Neural cell (in vitro differentiated cells): ENCODE results near the gene TMEM50B. TPM values are rescaled to one million over a fixed set of nuclear protein-coding genes. Genes with fewer than 3 reads are reported as not detected.

Experiments
- H2AFZ ChIP-seq: fragments of 200-600, 300-800 bp; sonication (generic), shearing (Covaris generic); 2 replicates; pipeline ENCODE4 v1.6.0; 2014; ENCODE audit warnings: low read depth, mild to moderate bottlenecking, antibody characterized with exemption, low read length, moderate library complexity
- H3F3A ChIP-seq: fragments of 200-600 bp; shearing (Covaris generic); 2 replicates; pipeline ENCODE4 v1.6.1; 2016; ENCODE audit warnings: mild to moderate bottlenecking, moderate library complexity, mixed read lengths, antibody characterized with exemption, low read length; ENCODE audit not compliant: insufficient read depth, poor library complexity, severe bottlenecking
- H3K27ac ChIP-seq: fragments of 200-600, 300-800 bp; sonication (generic), shearing (Covaris generic); 2 replicates; pipeline ENCODE4 v1.5.1; 2014; ENCODE audit warnings: mild to moderate bottlenecking, low read length, moderate library complexity
- H3K27me3 ChIP-seq: fragments of 300-800, 200-600 bp; sonication (generic), shearing (Covaris generic); 2 replicates; pipeline ENCODE4 v1.6.0; 2014; ENCODE audit warnings: mild to moderate bottlenecking, low read depth, low read length, moderate library complexity; ENCODE audit not compliant: insufficient read depth
- H3K36me3 ChIP-seq: fragments of 300-800, 200-600 bp; sonication (generic), shearing (Covaris generic); 2 replicates; pipeline ENCODE4 v1.5.1; 2014; ENCODE audit warnings: mild to moderate bottlenecking, antibody characterized with exemption, low read length, moderate library complexity; ENCODE audit not compliant: insufficient read depth
- H3K4me2 ChIP-seq: fragments of 300-800, 200-600 bp; sonication (generic), shearing (Covaris generic); 2 replicates; pipeline ENCODE4 v1.6.0; 2014; ENCODE audit warnings: mild to moderate bottlenecking, low read length
- H3K4me3 ChIP-seq: fragments of 300-800, 200-600 bp; sonication (generic), shearing (Covaris generic); 2 replicates; pipeline ENCODE4 v1.5.1; 2014; ENCODE audit warnings: mild to moderate bottlenecking, low read length, moderate library complexity
- H3K79me2 ChIP-seq: fragments of 200-600 bp; shearing (Covaris generic); replicated peaks from 2 replicates; pipeline ENCODE4 v1.6.0; 2014; ENCODE audit warnings: mild to moderate bottlenecking, low read length, moderate library complexity; ENCODE audit not compliant: insufficient read depth
- H3K9ac ChIP-seq: fragments of 300-800, 200-600 bp; sonication (generic), shearing (Covaris generic); 2 replicates; pipeline ENCODE4 v1.6.1; 2016; ENCODE audit warnings: mild to moderate bottlenecking, low read length, mixed read lengths
- H3K9me2 ChIP-seq: fragments of 200-600 bp; shearing (Covaris generic); 2 replicates; pipeline ENCODE4 v1.6.1; 2016; ENCODE audit warnings: mild to moderate bottlenecking, low read length, mixed read lengths; ENCODE audit not compliant: insufficient read depth
- H3K9me3 ChIP-seq: fragments of 200-600, 300-800 bp; sonication (generic), shearing (Covaris generic); 2 replicates; pipeline ENCODE4 v1.6.1; 2016; ENCODE audit warnings: mild to moderate bottlenecking, mixed run types, low read length, moderate library complexity, mixed read lengths
- H4K20me1 ChIP-seq: fragments of 200-600 bp; shearing (Covaris generic); 2 replicates; pipeline ENCODE4 v1.6.1; 2016; ENCODE audit warnings: mild to moderate bottlenecking, mixed run types; ENCODE audit not compliant: insufficient read depth
- EP300 ChIP-seq: fragments of 450-650 bp; conservative IDR thresholded peaks from 2 replicates; pipeline ENCODE4 v1.6.1; 2014; ENCODE audit warnings: antibody characterized with exemption, mild to moderate bottlenecking, moderate library complexity; ENCODE audit not compliant: poor library complexity, severe bottlenecking
- EZH2 ChIP-seq: fragments of 200-600, 300-800 bp; shearing (Covaris generic), sonication (generic); IDR thresholded peaks from 2 replicates; pipeline ENCODE4 v1.6.1; 2014; ENCODE audit warnings: antibody characterized with exemption, low read length, borderline replicate concordance, mild to moderate bottlenecking; ENCODE audit not compliant: insufficient read depth, poor library complexity, severe bottlenecking
- MXI1 ChIP-seq: fragments of 450-650 bp; conservative IDR thresholded peaks from 2 replicates; pipeline ENCODE4 v1.6.1; 2014; ENCODE audit warnings: antibody characterized with exemption, mild to moderate bottlenecking; ENCODE audit not compliant: poor library complexity, severe bottlenecking
- POLR2AphosphoS5 ChIP-seq: IDR thresholded peaks from 2 replicates; pipeline ENCODE4 v1.6.1; 2012
- RAD21 ChIP-seq: fragments of 450-650 bp; conservative IDR thresholded peaks from 2 replicates; pipeline ENCODE4 v1.6.1; 2014; ENCODE audit warnings: antibody characterized with exemption, mild to moderate bottlenecking, moderate library complexity
- REST ChIP-seq: IDR thresholded peaks from 2 replicates; pipeline ENCODE4 v1.6.1; 2012; ENCODE audit warnings: borderline replicate concordance
- SMC3 ChIP-seq: fragments of 450-650 bp; conservative IDR thresholded peaks from 2 replicates; pipeline ENCODE4 v1.6.1; 2014; ENCODE audit warnings: antibody characterized with exemption, mild to moderate bottlenecking, moderate library complexity; ENCODE audit not compliant: poor library complexity
- TAF1 ChIP-seq: IDR thresholded peaks from 2 replicates; pipeline ENCODE4 v1.6.1; 2012; ENCODE audit warnings: low read depth
- polyA plus RNA-seq: library from polyadenylated mRNA; depleted of rRNA; stranded (reverse); fragments of >200 nt; gene quantifications from 2 replicates; pipeline ENCODE4 v1.2.3, GENCODE V29; 2014
- TF ChIP-seq, protein P1 (sequence below): fragments of 450-650 bp; IDR thresholded peaks from 2 replicates; pipeline ENCODE4 v1.5.1; 2014; ENCODE audit warnings: antibody characterized with exemption, mild to moderate bottlenecking, moderate library complexity; ENCODE audit not compliant: poor library complexity, severe bottlenecking

TMEM50B gene
- polyA plus RNA-seq, 1 donor from 2014 or later: 69.4 TPM

DNA sequence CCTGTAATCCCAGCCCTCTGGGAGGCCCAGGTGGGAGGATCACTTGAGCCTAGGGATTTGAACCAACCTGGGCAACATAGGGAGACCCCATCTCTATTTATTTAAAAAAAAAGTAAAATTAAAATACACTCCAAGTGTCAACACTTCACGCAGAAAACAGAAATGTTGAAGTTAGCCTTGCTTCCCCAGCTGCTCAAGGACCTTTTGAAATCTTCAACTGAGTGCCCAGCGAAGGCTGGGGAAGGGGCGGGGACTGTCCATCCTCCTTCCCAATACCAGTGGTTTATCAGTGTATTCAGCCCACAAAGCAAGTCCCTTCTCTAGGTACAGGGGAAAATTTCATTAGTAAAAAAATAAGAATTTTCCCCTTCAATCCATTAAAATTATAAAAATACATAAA is 14.0 kb upstream of the TMEM50B start:
- H3F3A ChIP-seq: no peaks in the 10 kb centered on the region
- H3K36me3 ChIP-seq: no peaks in the 10 kb centered on the region
- H3K9me3 ChIP-seq: no peaks in the 10 kb centered on the region
- no peak overlapping the region for H3K27ac ChIP-seq
- H3K4me2 ChIP-seq: no peak overlapping the region
- no peaks in the 10 kb centered on the region for H3K27me3 ChIP-seq
- H2AFZ ChIP-seq: no peak overlapping the region
- TF ChIP-seq SMC3 (no peak), POLR2AphosphoS5 (no peak), MXI1 (no peak), EP300 (no peak), TAF1 (no peak), EZH2 (no peak), REST (no peak), RAD21 (no peak)
- TF ChIP-seq, protein P1, sequence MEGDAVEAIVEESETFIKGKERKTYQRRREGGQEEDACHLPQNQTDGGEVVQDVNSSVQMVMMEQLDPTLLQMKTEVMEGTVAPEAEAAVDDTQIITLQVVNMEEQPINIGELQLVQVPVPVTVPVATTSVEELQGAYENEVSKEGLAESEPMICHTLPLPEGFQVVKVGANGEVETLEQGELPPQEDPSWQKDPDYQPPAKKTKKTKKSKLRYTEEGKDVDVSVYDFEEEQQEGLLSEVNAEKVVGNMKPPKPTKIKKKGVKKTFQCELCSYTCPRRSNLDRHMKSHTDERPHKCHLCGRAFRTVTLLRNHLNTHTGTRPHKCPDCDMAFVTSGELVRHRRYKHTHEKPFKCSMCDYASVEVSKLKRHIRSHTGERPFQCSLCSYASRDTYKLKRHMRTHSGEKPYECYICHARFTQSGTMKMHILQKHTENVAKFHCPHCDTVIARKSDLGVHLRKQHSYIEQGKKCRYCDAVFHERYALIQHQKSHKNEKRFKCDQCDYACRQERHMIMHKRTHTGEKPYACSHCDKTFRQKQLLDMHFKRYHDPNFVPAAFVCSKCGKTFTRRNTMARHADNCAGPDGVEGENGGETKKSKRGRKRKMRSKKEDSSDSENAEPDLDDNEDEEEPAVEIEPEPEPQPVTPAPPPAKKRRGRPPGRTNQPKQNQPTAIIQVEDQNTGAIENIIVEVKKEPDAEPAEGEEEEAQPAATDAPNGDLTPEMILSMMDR: no peak
- no peaks in the 10 kb centered on the region for H3K9me2 ChIP-seq
- H3K79me2 ChIP-seq: no peaks in the 10 kb centered on the region
- no peak overlapping the region for H3K4me3 ChIP-seq
- no peaks in the 10 kb centered on the region for H4K20me1 ChIP-seq
- no peak overlapping the region for H3K9ac ChIP-seq

GRCh38 chr21:33492571-33492970 is 12.8 kb upstream of the TMEM50B start:
- no peaks in the 10 kb centered on the region for H3K9me3 ChIP-seq
- no peak for TF ChIP-seq MXI1
- TF ChIP-seq REST: no peak
- TF ChIP-seq, protein P1: no peak
- no peak for TF ChIP-seq TAF1
- no peak for TF ChIP-seq POLR2AphosphoS5
- no peak for TF ChIP-seq SMC3
- no peak for TF ChIP-seq EP300
- TF ChIP-seq RAD21: no peak
- no peak for TF ChIP-seq EZH2
- no peaks in the 10 kb centered on the region for H3F3A ChIP-seq
- H4K20me1 ChIP-seq: no peaks in the 10 kb centered on the region
- no peaks in the 10 kb centered on the region for H3K79me2 ChIP-seq
- H3K36me3 ChIP-seq: no peaks in the 10 kb centered on the region
- no peak overlapping the region for H3K9ac ChIP-seq
- H3K4me2 ChIP-seq: no peak overlapping the region
- no peaks in the 10 kb centered on the region for H3K27me3 ChIP-seq
- no peak overlapping the region for H2AFZ ChIP-seq
- no peaks in the 10 kb centered on the region for H3K9me2 ChIP-seq
- no peak overlapping the region for H3K4me3 ChIP-seq
- H3K27ac ChIP-seq: no peak overlapping the region
